ENCODE results near the gene KDM1A. TPM values are rescaled to one million over a fixed set of nuclear protein-coding genes. Genes with fewer than 3 reads are reported as not detected.
A peak's percentile ranks its signal among the peaks of the same experiment; 100 is the strongest.

The KDM1A gene
- total and polyA plus RNA-seq, 5 donors from 2014 or later = 30.9 to 41.3 (median 37.4) TPM

- Mint-ChIP-seq H3K27me3 (peaks cover 12% of the 10 kb centered on the region), H3K9me3 (peaks cover 0 to 10% (median 3%) of the 10 kb centered on the region in 7 donors), H3K4me3 (peak overlapping the region; percentile 97 to 100 (median 98)), H3K36me3 (peaks cover 7% of the 10 kb centered on the region), H3K4me1 (peaks cover 22 to 47% (median 36%) of the 10 kb centered on the region in 4 donors), H3K27ac (peak overlapping the region; percentile 91 to 97 (median 97))
- no peaks in the 10 kb centered on the region for H3K9me3 ChIP-seq (ENCODE audit: control insufficient read depth in 2 of 2, low read length in 2 of 2)
- H3K36me3 ChIP-seq (ENCODE audit: control insufficient read depth, insufficient read depth, low read length) = no peaks in the 10 kb centered on the region
- H3K27me3 ChIP-seq (ENCODE audit: control insufficient read depth, insufficient read depth, low read length) = no peaks in the 10 kb centered on the region
- H3K27ac ChIP-seq (ENCODE audit: insufficient read depth, low read length, poor library complexity, severe bottlenecking) = peak overlapping the region; percentile 50
- DNase-seq (no peak), ATAC-seq (ENCODE audit: low read depth in 2 of 2) (no peak)
- H3K4me1 ChIP-seq (ENCODE audit: control insufficient read depth, insufficient read depth, low read length, poor library complexity, severe bottlenecking) = peaks cover 18% of the 10 kb centered on the region
- H3K4me3 ChIP-seq (ENCODE audit: low read depth, low read length) = peak overlapping the region; percentile 95
Observed at GRCh38 chr1:23018661-23019093, 591 bp upstream of the KDM1A start.

- Mint-ChIP-seq H3K36me3 (peaks cover 7% of the 10 kb centered on the region), H3K9me3 (peaks cover 1 to 10% (median 3%) of the 10 kb centered on the region in 7 donors), H3K27me3 (peaks cover 12% of the 10 kb centered on the region), H3K4me1 (peaks cover 33 to 57% (median 42%) of the 10 kb centered on the region in 4 donors), H3K27ac (peak overlapping the region; percentile 75 to 95 (median 95)), H3K4me3 (peak overlapping the region; percentile 94 to 100 (median 96))
- ATAC-seq (ENCODE audit: low read depth in 2 of 2) (no peak), DNase-seq (peak in 2 of 3 donors; percentile 5 to 40)
- Histone ChIP-seq H3K27ac (ENCODE audit: insufficient read depth, low read length, poor library complexity, severe bottlenecking) (no peak overlapping the region), H3K4me1 (ENCODE audit: control insufficient read depth, insufficient read depth, low read length, poor library complexity, severe bottlenecking) (peaks cover 18% of the 10 kb centered on the region), H3K4me3 (ENCODE audit: low read depth, low read length) (peak overlapping the region; percentile 89), H3K36me3 (ENCODE audit: control insufficient read depth, insufficient read depth, low read length) (no peaks in the 10 kb centered on the region), H3K27me3 (ENCODE audit: control insufficient read depth, insufficient read depth, low read length) (no peaks in the 10 kb centered on the region), H3K9me3 (ENCODE audit: control insufficient read depth in 2 of 2, low read length in 2 of 2) (no peaks in the 10 kb centered on the region)
Observed at GRCh38 chr1:23019863-23020625, 776 bp downstream of the KDM1A start.

DNA sequence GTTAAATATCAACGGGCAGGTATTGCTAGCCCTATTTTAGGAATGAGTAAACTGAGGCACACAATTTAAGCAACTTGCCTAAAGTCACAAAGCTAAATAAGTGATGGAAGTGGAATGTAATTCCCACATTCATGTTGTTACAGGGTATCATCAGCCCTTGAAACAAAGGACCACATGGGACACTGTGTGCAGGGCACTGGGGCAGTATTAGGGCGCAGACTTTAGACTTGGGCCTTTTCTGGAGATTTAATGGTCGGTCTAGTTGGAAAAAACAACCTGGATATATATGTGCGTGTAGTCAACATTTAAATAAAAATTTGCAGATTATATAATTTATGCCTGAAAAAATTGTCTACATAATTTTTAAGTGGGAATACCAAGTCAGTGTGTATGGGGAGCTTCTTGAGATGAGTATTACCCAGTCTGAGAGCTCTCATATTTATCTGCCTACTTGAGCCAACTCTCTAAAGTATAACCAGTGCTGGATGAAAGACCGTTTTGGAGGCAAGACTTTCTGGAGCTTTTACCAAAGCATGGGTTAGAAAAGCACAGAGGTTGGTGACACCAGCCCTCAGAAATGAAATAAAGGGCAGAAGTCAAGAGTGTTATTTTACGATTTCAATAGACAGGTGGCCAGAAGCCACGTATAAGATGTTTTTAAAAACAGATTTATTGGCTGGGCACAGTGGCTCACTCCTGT lies 1.6 kb downstream of the KDM1A start:
- H3K9me3 ChIP-seq (ENCODE audit: control insufficient read depth in 2 of 2, low read length in 2 of 2) = no peaks in the 10 kb centered on the region
- H3K9me3 Mint-ChIP-seq = peaks cover 1 to 10% (median 3%) of the 10 kb centered on the region in 7 donors
- H3K4me3 Mint-ChIP-seq = peak overlapping the region; percentile 94 to 100 (median 96)
- H3K4me3 ChIP-seq (ENCODE audit: low read depth, low read length) = peak overlapping the region; percentile 89
- H3K27me3 Mint-ChIP-seq = peaks cover 7% of the 10 kb centered on the region
- peaks cover 7% of the 10 kb centered on the region for H3K36me3 Mint-ChIP-seq
- H3K4me1 Mint-ChIP-seq = peaks cover 34 to 60% (median 43%) of the 10 kb centered on the region in 4 donors
- H3K27ac ChIP-seq (ENCODE audit: insufficient read depth, low read length, poor library complexity, severe bottlenecking) = no peak overlapping the region
- ATAC-seq (ENCODE audit: low read depth in 2 of 2) (no peak), DNase-seq (no peak)
- H3K4me1 ChIP-seq (ENCODE audit: control insufficient read depth, insufficient read depth, low read length, poor library complexity, severe bottlenecking) = peaks cover 18% of the 10 kb centered on the region
- no peaks in the 10 kb centered on the region for H3K27me3 ChIP-seq (ENCODE audit: control insufficient read depth, insufficient read depth, low read length)
- peak overlapping the region in 2 of 3 donors; percentile 95 for H3K27ac Mint-ChIP-seq
- no peaks in the 10 kb centered on the region for H3K36me3 ChIP-seq (ENCODE audit: control insufficient read depth, insufficient read depth, low read length)

GRCh38 chr1:23021834-23022233 lies 2.6 kb downstream of the KDM1A start:
- Mint-ChIP-seq H3K4me3 (peak overlapping the region; percentile 45 to 100 (median 78)), H3K27me3 (peaks cover 4% of the 10 kb centered on the region), H3K36me3 (peaks cover 7% of the 10 kb centered on the region), H3K9me3 (peaks cover 1 to 10% (median 3%) of the 10 kb centered on the region in 7 donors), H3K4me1 (peaks cover 40 to 68% (median 51%) of the 10 kb centered on the region in 4 donors), H3K27ac (peak overlapping the region in 1 of 3 donors; percentile 44)
- H3K4me3 ChIP-seq (ENCODE audit: low read depth, low read length) = no peak overlapping the region
- no peaks in the 10 kb centered on the region for H3K27me3 ChIP-seq (ENCODE audit: control insufficient read depth, insufficient read depth, low read length)
- H3K9me3 ChIP-seq (ENCODE audit: control insufficient read depth in 2 of 2, low read length in 2 of 2) = no peaks in the 10 kb centered on the region
- DNase-seq (no peak), ATAC-seq (ENCODE audit: low read depth in 2 of 2) (no peak)
- H3K36me3 ChIP-seq (ENCODE audit: control insufficient read depth, insufficient read depth, low read length) = no peaks in the 10 kb centered on the region
- H3K4me1 ChIP-seq (ENCODE audit: control insufficient read depth, insufficient read depth, low read length, poor library complexity, severe bottlenecking) = peaks cover 18% of the 10 kb centered on the region
- H3K27ac ChIP-seq (ENCODE audit: insufficient read depth, low read length, poor library complexity, severe bottlenecking) = no peak overlapping the region

GRCh38 chr1:23023174-23023845 lies 4.0 kb downstream of the KDM1A start:
- ATAC-seq (ENCODE audit: low read depth in 2 of 2) = no peak
- H3K27ac Mint-ChIP-seq = no peak overlapping the region
- H3K4me1 Mint-ChIP-seq = peaks cover 39 to 75% (median 55%) of the 10 kb centered on the region in 4 donors

DNA sequence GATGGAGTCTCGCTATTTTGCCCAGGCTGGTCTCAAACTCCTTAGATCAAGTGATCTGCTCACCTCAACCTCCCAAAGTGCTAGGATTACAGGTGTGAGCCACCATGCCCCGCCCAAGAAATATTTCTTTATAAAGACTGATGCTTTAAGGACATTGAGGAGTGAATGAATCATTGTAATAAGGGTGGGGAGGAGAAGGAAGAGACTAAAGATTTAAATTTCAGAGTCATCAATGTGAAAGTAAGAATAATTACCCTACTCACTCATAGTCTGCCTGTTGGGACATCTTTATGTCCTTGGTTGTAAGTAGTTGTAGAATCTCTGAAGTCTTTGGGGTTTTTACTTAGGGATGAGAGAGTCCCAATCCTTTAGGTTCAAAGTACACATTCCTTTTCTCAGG lies 7.3 kb downstream of the KDM1A start:
- Mint-ChIP-seq H3K27me3 (no peaks in the 10 kb centered on the region), H3K36me3 (peaks cover 17% of the 10 kb centered on the region), H3K4me1 (peaks cover 30 to 71% (median 50%) of the 10 kb centered on the region in 4 donors), H3K9me3 (peaks cover under 1 to 10% (median 3%) of the 10 kb centered on the region in 7 donors), H3K27ac (no peak overlapping the region), H3K4me3 (peak overlapping the region in 1 of 4 donors; percentile 45)
- H3K27ac ChIP-seq (ENCODE audit: insufficient read depth, low read length, poor library complexity, severe bottlenecking) = no peak overlapping the region
- H3K4me3 ChIP-seq (ENCODE audit: low read depth, low read length) = no peak overlapping the region
- no peaks in the 10 kb centered on the region for H3K36me3 ChIP-seq (ENCODE audit: control insufficient read depth, insufficient read depth, low read length)
- H3K9me3 ChIP-seq (ENCODE audit: control insufficient read depth in 2 of 2, low read length in 2 of 2) = no peaks in the 10 kb centered on the region
- ATAC-seq (ENCODE audit: low read depth in 2 of 2) (no peak), DNase-seq (no peak)
- no peaks in the 10 kb centered on the region for H3K27me3 ChIP-seq (ENCODE audit: control insufficient read depth, insufficient read depth, low read length)
- no peaks in the 10 kb centered on the region for H3K4me1 ChIP-seq (ENCODE audit: control insufficient read depth, insufficient read depth, low read length, poor library complexity, severe bottlenecking)

More at GRCh38 chr1:23023174-23023845, 4.0 kb downstream of the KDM1A start:
- Histone ChIP-seq H3K4me3 (ENCODE audit: low read depth, low read length) (no peak overlapping the region), H3K27me3 (ENCODE audit: control insufficient read depth, insufficient read depth, low read length) (no peaks in the 10 kb centered on the region), H3K36me3 (ENCODE audit: control insufficient read depth, insufficient read depth, low read length) (no peaks in the 10 kb centered on the region), H3K4me1 (ENCODE audit: control insufficient read depth, insufficient read depth, low read length, poor library complexity, severe bottlenecking) (peaks cover 18% of the 10 kb centered on the region), H3K27ac (ENCODE audit: insufficient read depth, low read length, poor library complexity, severe bottlenecking) (no peak overlapping the region), H3K9me3 (ENCODE audit: control insufficient read depth in 2 of 2, low read length in 2 of 2) (no peaks in the 10 kb centered on the region)
- Mint-ChIP-seq H3K36me3 (peaks cover 7% of the 10 kb centered on the region), H3K9me3 (peaks cover 1 to 10% (median 3%) of the 10 kb centered on the region in 7 donors), H3K27me3 (peaks cover 4% of the 10 kb centered on the region), H3K4me3 (peak overlapping the region in 2 of 4 donors; percentile 22 to 73)
- DNase-seq = no peak

- H3K36me3 ChIP-seq (ENCODE audit: control insufficient read depth, insufficient read depth, low read length) = no peaks in the 10 kb centered on the region
- H3K9me3 ChIP-seq (ENCODE audit: control insufficient read depth in 2 of 2, low read length in 2 of 2) = no peaks in the 10 kb centered on the region
- no peaks in the 10 kb centered on the region for H3K4me1 ChIP-seq (ENCODE audit: control insufficient read depth, insufficient read depth, low read length, poor library complexity, severe bottlenecking)
- no peaks in the 10 kb centered on the region for H3K27me3 ChIP-seq (ENCODE audit: control insufficient read depth, insufficient read depth, low read length)
- ATAC-seq (ENCODE audit: low read depth in 2 of 2) (no peak), DNase-seq (no peak)
- Mint-ChIP-seq H3K4me3 (no peak overlapping the region), H3K36me3 (peaks cover 20% of the 10 kb centered on the region), H3K27ac (peak overlapping the region in 1 of 3 donors; percentile 65), H3K9me3 (peaks cover 0 to 8% (median 3%) of the 10 kb centered on the region in 7 donors), H3K27me3 (no peaks in the 10 kb centered on the region), H3K4me1 (peaks cover 34 to 67% (median 46%) of the 10 kb centered on the region in 4 donors)
- no peak overlapping the region for H3K27ac ChIP-seq (ENCODE audit: insufficient read depth, low read length, poor library complexity, severe bottlenecking)
- H3K4me3 ChIP-seq (ENCODE audit: low read depth, low read length) = no peak overlapping the region
Observed at GRCh38 chr1:23027352-23027907, 8.2 kb downstream of the KDM1A start.
